Measurements from ENCODE around the gene BRMS1. TPM values are rescaled to one million over a fixed set of nuclear protein-coding genes. Genes with fewer than 3 reads are reported as not detected.

BRMS1 gene
- total RNA-seq, 1 donor from 2014 or later: 56.9 TPM

- Mint-ChIP-seq H3K9me3 (no peaks in the 10 kb centered on the region), H3K4me1 (peaks cover 22% of the 10 kb centered on the region), H3K27me3 (no peaks in the 10 kb centered on the region), H3K27ac (no peak overlapping the region), H3K36me3 (ENCODE audit: low read depth) (no peaks in the 10 kb centered on the region), H3K4me3 (peak overlapping the region; percentile 46)
- intact Hi-C loops (cut with micrococcal nuclease): loop anchor here (1.0 to 2.0 kb wide), 5 partner anchors 16 to 106 kb away; partner anchors contain the start of genes BRMS1 and YIF1A
- TF ChIP-seq, protein P1, sequence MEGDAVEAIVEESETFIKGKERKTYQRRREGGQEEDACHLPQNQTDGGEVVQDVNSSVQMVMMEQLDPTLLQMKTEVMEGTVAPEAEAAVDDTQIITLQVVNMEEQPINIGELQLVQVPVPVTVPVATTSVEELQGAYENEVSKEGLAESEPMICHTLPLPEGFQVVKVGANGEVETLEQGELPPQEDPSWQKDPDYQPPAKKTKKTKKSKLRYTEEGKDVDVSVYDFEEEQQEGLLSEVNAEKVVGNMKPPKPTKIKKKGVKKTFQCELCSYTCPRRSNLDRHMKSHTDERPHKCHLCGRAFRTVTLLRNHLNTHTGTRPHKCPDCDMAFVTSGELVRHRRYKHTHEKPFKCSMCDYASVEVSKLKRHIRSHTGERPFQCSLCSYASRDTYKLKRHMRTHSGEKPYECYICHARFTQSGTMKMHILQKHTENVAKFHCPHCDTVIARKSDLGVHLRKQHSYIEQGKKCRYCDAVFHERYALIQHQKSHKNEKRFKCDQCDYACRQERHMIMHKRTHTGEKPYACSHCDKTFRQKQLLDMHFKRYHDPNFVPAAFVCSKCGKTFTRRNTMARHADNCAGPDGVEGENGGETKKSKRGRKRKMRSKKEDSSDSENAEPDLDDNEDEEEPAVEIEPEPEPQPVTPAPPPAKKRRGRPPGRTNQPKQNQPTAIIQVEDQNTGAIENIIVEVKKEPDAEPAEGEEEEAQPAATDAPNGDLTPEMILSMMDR (IDR thresholded peaks at IDR 0.05): peak; percentile 63
- DNase-seq: peak; percentile 79
- ATAC-seq (ENCODE audit: low read depth): peak; percentile 99
- ChIA-PET POLR2A (interaction anchor here (1.0 to 1.2 kb wide), 3 partner anchors 16 to 72 kb away, joined by 4 to 6 read pairs (median 6); no protein-coding TSS in a partner anchor), CTCF (interaction anchor here (0.7 to 6.2 kb wide), 2 partner anchors 17 to 1103 kb away, joined by 3 to 67 read pairs; no protein-coding TSS in a partner anchor)
Observed at GRCh38 chr11:66328302-66329144, 16.4 kb downstream of the BRMS1 start.

DNA sequence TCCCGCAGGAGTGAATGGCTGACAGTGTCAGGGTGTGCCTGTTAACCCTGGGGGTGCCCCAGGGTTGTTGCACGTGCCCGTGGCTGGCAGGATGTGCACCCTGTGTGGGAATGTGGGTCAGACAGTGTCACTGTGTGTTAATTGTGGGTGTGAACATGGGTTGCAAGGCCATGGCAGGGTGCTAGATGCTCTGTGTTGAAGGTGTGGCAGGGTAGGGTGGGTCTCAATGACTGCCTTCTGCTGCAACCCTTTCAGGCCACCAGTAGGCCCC is 16.9 kb downstream of the BRMS1 start:
- Mint-ChIP-seq H3K36me3 (ENCODE audit: low read depth) (no peaks in the 10 kb centered on the region), H3K9me3 (no peaks in the 10 kb centered on the region), H3K4me1 (peaks cover 22% of the 10 kb centered on the region), H3K4me3 (no peak overlapping the region), H3K27me3 (no peaks in the 10 kb centered on the region), H3K27ac (no peak overlapping the region)
- intact Hi-C loops (cut with micrococcal nuclease): loop anchor here (1.0 to 2.0 kb wide), 5 partner anchors 16 to 106 kb away; partner anchors contain the start of genes BRMS1 and YIF1A
- ChIA-PET POLR2A (no interaction called here), CTCF (no interaction called here)
- ATAC-seq (ENCODE audit: low read depth): no peak
- TF ChIP-seq, protein P1 (IDR thresholded peaks at IDR 0.05): no peak
- DNase-seq: no peak

DNA sequence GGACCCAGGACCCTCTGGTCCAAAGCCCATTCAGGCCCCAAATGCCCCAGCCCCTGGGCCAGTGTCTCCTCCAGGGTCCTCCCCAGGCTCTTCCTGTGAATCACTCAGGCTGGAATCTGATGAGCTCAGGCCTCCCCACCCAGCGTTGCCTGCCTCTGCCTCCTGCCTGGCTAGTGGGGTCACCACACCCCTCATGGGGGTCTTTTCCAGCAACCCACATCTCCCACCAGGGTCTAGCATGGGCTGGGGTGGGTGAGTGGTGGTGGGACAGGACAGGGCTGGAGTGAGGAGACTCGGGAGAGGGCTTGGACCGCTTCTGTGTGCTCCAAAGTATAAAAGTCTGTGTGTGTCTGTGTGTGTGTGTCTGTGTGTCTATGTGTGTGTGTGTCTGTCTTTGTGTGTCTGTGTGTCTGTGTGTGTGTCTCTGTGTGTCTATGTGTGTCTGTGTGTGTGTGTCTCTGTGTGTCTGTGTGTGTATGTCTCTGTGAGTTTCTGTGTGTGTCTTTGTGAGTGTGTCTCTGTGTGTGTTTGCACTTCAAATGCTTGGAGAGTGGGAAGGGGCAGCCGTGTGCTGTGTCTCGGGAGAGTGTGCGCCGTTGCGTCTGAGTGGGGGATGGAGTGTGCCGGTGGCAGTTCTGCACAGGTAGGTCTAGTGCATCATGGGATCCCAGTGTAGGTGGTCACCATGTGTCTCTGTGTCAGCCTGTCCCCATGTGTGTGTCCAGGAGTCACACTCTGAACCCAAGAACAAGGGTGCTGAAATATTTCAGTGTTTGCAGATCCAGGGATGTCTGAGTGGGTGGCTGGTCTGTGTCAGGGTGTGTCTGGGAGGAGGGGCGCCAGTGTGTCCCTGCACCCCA is 17.5 kb downstream of the BRMS1 start:
- H3K9me3 Mint-ChIP-seq: no peaks in the 10 kb centered on the region
- ChIA-PET CTCF (interaction anchor here (2.7 kb wide), 1 partner anchor 16 kb away, joined by 12 read pairs; no protein-coding TSS in a partner anchor), POLR2A (interaction anchor here (1.3 to 1.4 kb wide), 2 partner anchors 9 to 15 kb away, joined by 6 to 10 read pairs; no protein-coding TSS in a partner anchor)
- no peak overlapping the region for H3K4me3 Mint-ChIP-seq
- intact Hi-C loops (cut with micrococcal nuclease): loop anchor here (1.0 to 2.0 kb wide), 5 partner anchors 15 to 105 kb away; partner anchors contain the start of genes BRMS1 and YIF1A
- H3K4me1 Mint-ChIP-seq: peaks cover 22% of the 10 kb centered on the region
- H3K27ac Mint-ChIP-seq: no peak overlapping the region
- TF ChIP-seq, protein P1 (IDR thresholded peaks at IDR 0.05): no peak
- no peak for ATAC-seq (ENCODE audit: low read depth)
- no peak for DNase-seq
- no peaks in the 10 kb centered on the region for H3K36me3 Mint-ChIP-seq (ENCODE audit: low read depth)
- H3K27me3 Mint-ChIP-seq: no peaks in the 10 kb centered on the region

DNA sequence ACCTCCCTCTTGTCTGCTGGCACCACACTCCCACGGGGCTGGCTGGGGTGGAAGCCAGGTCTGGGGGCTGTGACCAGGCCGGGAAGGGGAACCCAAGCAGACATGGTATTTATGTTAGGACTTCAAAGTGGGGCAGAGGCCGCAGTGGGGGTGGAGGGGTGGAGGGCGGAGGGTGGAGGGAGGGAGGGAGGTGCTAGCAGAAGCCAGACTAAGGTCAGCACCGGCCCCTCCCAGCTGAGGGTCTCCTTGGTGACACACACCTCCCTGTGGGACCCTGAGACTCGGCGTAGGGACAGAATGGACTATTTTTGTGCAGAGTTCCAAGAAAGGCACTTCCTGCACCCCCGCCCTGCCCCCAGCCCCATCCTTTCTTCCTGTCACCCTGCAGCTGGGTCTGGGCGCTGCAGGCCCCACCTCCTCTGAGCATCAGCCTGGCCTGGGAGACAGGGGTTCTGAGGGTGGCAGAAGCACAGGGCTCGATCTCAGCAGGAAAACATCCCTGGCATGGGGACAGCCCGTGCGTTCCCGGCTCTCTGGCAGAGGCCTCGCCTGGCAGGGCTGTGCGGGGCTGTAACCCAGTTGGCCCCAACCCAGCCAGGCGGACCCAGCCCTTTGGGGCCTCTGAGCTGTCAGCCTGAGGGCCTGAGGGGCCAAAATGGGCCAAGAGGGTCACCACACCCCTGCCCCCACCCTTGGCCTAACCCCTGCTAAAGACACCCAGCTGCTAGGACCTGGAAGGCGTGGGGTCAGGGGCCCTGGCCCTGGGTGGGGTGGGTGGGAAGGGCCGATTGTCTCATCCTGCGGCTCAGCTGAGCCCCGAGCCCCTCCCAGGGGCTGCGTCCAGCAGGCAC is 18.4 kb downstream of the BRMS1 start:
- TF ChIP-seq, protein P1 (IDR thresholded peaks at IDR 0.05): no peak
- Mint-ChIP-seq H3K4me1 (peaks cover 22% of the 10 kb centered on the region), H3K27me3 (no peaks in the 10 kb centered on the region), H3K9me3 (no peaks in the 10 kb centered on the region), H3K4me3 (no peak overlapping the region), H3K27ac (no peak overlapping the region), H3K36me3 (ENCODE audit: low read depth) (no peaks in the 10 kb centered on the region)
- POLR2A ChIA-PET: interaction anchor here (1.3 to 1.4 kb wide), 2 partner anchors 8 to 14 kb away, joined by 6 to 10 read pairs; no protein-coding TSS in a partner anchor
- no peak for DNase-seq
- intact Hi-C loops (cut with micrococcal nuclease): no loop called here
- ATAC-seq (ENCODE audit: low read depth): no peak
- CTCF ChIA-PET: interaction anchor here (2.7 kb wide), 1 partner anchor 15 kb away, joined by 12 read pairs; no protein-coding TSS in a partner anchor
